H9 (cell line): ENCODE results near the gene KMT2C. TPM values are rescaled to one million over a fixed set of nuclear protein-coding genes. Genes with fewer than 3 reads are reported as not detected.

Experiments
- DNase-seq: peaks from one replicate; pipeline ENCODE4 v3.0.0-alpha.2; 2017
- H2AFZ ChIP-seq: one replicate; pipeline ENCODE4 v1.6.1; 2013; ENCODE audit warnings: mild to moderate bottlenecking, low read length, control low read depth, moderate library complexity
- H2AK5ac ChIP-seq: 2 replicates; pipeline ENCODE4 v1.6.1; 2013; ENCODE audit warnings: low read length, control low read depth, mixed read lengths; ENCODE audit not compliant: insufficient read length
- H2BK120ac ChIP-seq: one replicate; pipeline ENCODE4 v1.6.1; 2013; ENCODE audit warnings: low read depth, mild to moderate bottlenecking, low read length, control low read depth, inconsistent platforms; ENCODE audit not compliant: poor library complexity, severe bottlenecking
- H2BK12ac ChIP-seq: 2 replicates; pipeline ENCODE4 v1.6.1; 2013; ENCODE audit warnings: low read length, control low read depth, mixed read lengths, low read depth; ENCODE audit not compliant: insufficient read length
- H2BK15ac ChIP-seq: 2 replicates; pipeline ENCODE4 v1.6.1; 2013; ENCODE audit warnings: low read depth, low read length, control low read depth
- H2BK20ac ChIP-seq: one replicate; pipeline ENCODE4 v1.6.1; 2013; ENCODE audit warnings: low read depth, mild to moderate bottlenecking, low read length, control low read depth, inconsistent platforms; ENCODE audit not compliant: poor library complexity, severe bottlenecking
- H2BK5ac ChIP-seq: 2 replicates; pipeline ENCODE4 v1.6.1; 2013; ENCODE audit warnings: low read length, control low read depth, mixed read lengths; ENCODE audit not compliant: insufficient read length
- H3K14ac ChIP-seq: 2 replicates; pipeline ENCODE4 v1.6.1; 2013; ENCODE audit warnings: low read length, control low read depth; ENCODE audit not compliant: insufficient read depth
- H3K18ac ChIP-seq: 2 replicates; pipeline ENCODE4 v1.6.1; 2013; ENCODE audit warnings: low read depth, mild to moderate bottlenecking, mixed read lengths, low read length, control low read depth; ENCODE audit not compliant: insufficient read length
- H3K23ac ChIP-seq: 2 replicates; pipeline ENCODE4 v1.6.1; 2013; ENCODE audit warnings: low read length, control low read depth, mixed read lengths, low read depth; ENCODE audit not compliant: insufficient read length
- H3K23me2 ChIP-seq: 2 replicates; pipeline ENCODE4 v1.6.1; 2013; ENCODE audit warnings: low read depth, mild to moderate bottlenecking, mixed read lengths, low read length, control low read depth; ENCODE audit not compliant: insufficient read length, poor library complexity, severe bottlenecking
- H3K27ac ChIP-seq: 2 replicates; pipeline ENCODE4 v1.5.1; 2013; ENCODE audit warnings: low read length, control low read depth, mixed read lengths, low read depth; ENCODE audit not compliant: insufficient read length
- H3K27me3 ChIP-seq: 2 replicates; pipeline ENCODE4 v1.6.1; 2013; ENCODE audit warnings: low read length, control low read depth, inconsistent platforms; ENCODE audit not compliant: insufficient read depth
- H3K4ac ChIP-seq: 2 replicates; pipeline ENCODE4 v1.6.1; 2013; ENCODE audit warnings: low read depth, mild to moderate bottlenecking, control low read depth, inconsistent platforms, low read length, moderate library complexity
- H3K4me1 ChIP-seq: 2 replicates; pipeline ENCODE4 v1.6.1; 2013; ENCODE audit warnings: low read length, control low read depth, inconsistent platforms; ENCODE audit not compliant: insufficient read depth
- H3K4me2 ChIP-seq: 2 replicates; pipeline ENCODE4 v1.6.1; 2013; ENCODE audit warnings: low read length, control low read depth, mixed read lengths; ENCODE audit not compliant: insufficient read length, insufficient read depth
- H3K56ac ChIP-seq: 2 replicates; pipeline ENCODE4 v1.6.1; 2013; ENCODE audit warnings: low read depth, mild to moderate bottlenecking, mixed read lengths, low read length, control low read depth; ENCODE audit not compliant: insufficient read length
- H3K79me1 ChIP-seq: 2 replicates; pipeline ENCODE4 v1.6.1; 2013; ENCODE audit warnings: low read depth, mild to moderate bottlenecking, moderate library complexity, low read length, control low read depth, inconsistent platforms; ENCODE audit not compliant: insufficient read depth, poor library complexity, severe bottlenecking
- H3K79me2 ChIP-seq: 2 replicates; pipeline ENCODE4 v1.6.1; 2013; ENCODE audit warnings: low read length, control low read depth, inconsistent platforms; ENCODE audit not compliant: insufficient read depth
- H3K9ac ChIP-seq: 2 replicates; pipeline ENCODE4 v1.6.1; 2013; ENCODE audit warnings: low read length, control low read depth, mixed read lengths; ENCODE audit not compliant: insufficient read length; ENCODE audit errors: extremely low read depth
- H3K9me3 ChIP-seq: one replicate; pipeline ENCODE4 v1.6.1; 2013; ENCODE audit warnings: low read depth, low read length, inconsistent platforms; ENCODE audit not compliant: control insufficient read depth
- H3T11ph ChIP-seq: one replicate; pipeline ENCODE4 v1.6.1; 2013; ENCODE audit warnings: mild to moderate bottlenecking, low read length, control low read depth, inconsistent platforms
- H4K20me1 ChIP-seq: one replicate; pipeline ENCODE4 v1.6.1; 2013; ENCODE audit not compliant: control insufficient read depth, insufficient read length, insufficient read depth
- H4K5ac ChIP-seq: 2 replicates; pipeline ENCODE4 v1.6.1; 2013; ENCODE audit warnings: low read depth, mild to moderate bottlenecking, mixed read lengths, low read length, control low read depth; ENCODE audit not compliant: insufficient read length
- H4K8ac ChIP-seq: replicated peaks from 2 replicates; pipeline ENCODE4 v1.6.1; 2013; ENCODE audit warnings: low read length, control low read depth, mixed read lengths, low read depth; ENCODE audit not compliant: insufficient read length
- H4K91ac ChIP-seq: 2 replicates; pipeline ENCODE4 v1.6.1; 2013; ENCODE audit warnings: low read depth, mild to moderate bottlenecking, moderate library complexity, mixed read lengths, low read length, control low read depth; ENCODE audit not compliant: insufficient read length
- H3K27ac Mint-ChIP-seq, 3 experiments: 2 replicates in 2 of 3; 3 replicates in 1 of 3; pipeline ENCODE4 v1.8.0; 2020 to 2021; ENCODE audit warnings: mixed read lengths in 3 of 3, mild to moderate bottlenecking in 1 of 3, moderate library complexity in 1 of 3
- H3K27me3 Mint-ChIP-seq: 2 replicates; pipeline ENCODE4 v1.8.0; 2021; ENCODE audit warnings: low read depth, mild to moderate bottlenecking, moderate library complexity, mixed read lengths
- H3K36me3 Mint-ChIP-seq, 3 experiments: 2 replicates in 2 of 3; 3 replicates in 1 of 3; pipeline ENCODE4 v1.8.0; 2020 to 2021; ENCODE audit warnings: low read depth in 3 of 3, mixed read lengths in 3 of 3; ENCODE audit not compliant: insufficient read depth in 1 of 3
- H3K4me1 Mint-ChIP-seq, 2 experiments: 2 replicates each; pipeline ENCODE4 v1.8.0; 2020; ENCODE audit warnings: mixed read lengths in 2 of 2
- H3K4me3 Mint-ChIP-seq, 2 experiments: 2 replicates in 1 of 2; 3 replicates in 1 of 2; pipeline ENCODE4 v1.8.0; 2020 to 2021; ENCODE audit warnings: mild to moderate bottlenecking in 2 of 2, mixed read lengths in 2 of 2, moderate library complexity in 1 of 2
- H3K9me3 Mint-ChIP-seq, 2 experiments: 2 replicates in 1 of 2; 3 replicates in 1 of 2; pipeline ENCODE4 v1.8.0; 2020; ENCODE audit warnings: mild to moderate bottlenecking in 2 of 2, mixed read lengths in 2 of 2, moderate library complexity in 1 of 2
- CTCF ChIP-seq: fragments of 200-600 bp; sonication (generic); conservative IDR thresholded peaks from 3 replicates; pipeline ENCODE4 v1.8.0; 2021; ENCODE audit warnings: antibody characterized with exemption, mild to moderate bottlenecking
- WGBS: extraction: QIAGEN DNeasy Blood & Tissue Kit; methylation state at CpG from one replicate; pipeline ENCODE4 v1.1.7; 2013; ENCODE audit warnings: missing lambda C conversion rate, low lambda C conversion rate, mixed read lengths; ENCODE audit not compliant: insufficient read length; ENCODE audit errors: extremely low coverage; 5-methylcytosine and 5-hydroxymethylcytosine counted together
- total RNA-seq: library from RNA; stranded (reverse); gene quantifications from 2 replicates; pipeline ENCODE4 v1.2.1, GENCODE V29; 2021

The KMT2C gene
- total RNA-seq, 1 experiment from 2014 or later = 32.2 TPM

GRCh38 chr7:152131981-152132494 lies 303.8 kb downstream of the KMT2C start:
- Histone ChIP-seq H3K18ac (no peak overlapping the region), H3K14ac (no peak overlapping the region), H4K91ac (no peak overlapping the region), H3K23ac (no peak overlapping the region), H3K27me3 (no peaks in the 10 kb centered on the region), H3K9ac (no peak overlapping the region), H3K27ac (no peak overlapping the region), H2BK15ac (no peak overlapping the region), H3K79me1 (no peaks in the 10 kb centered on the region), H2AK5ac (no peak overlapping the region), H3K56ac (no peak overlapping the region), H3K4me2 (no peak overlapping the region), H4K8ac (no peak overlapping the region), H2BK12ac (no peak overlapping the region), H2BK5ac (no peak overlapping the region), H2BK120ac (no peak overlapping the region), H3T11ph (no peak overlapping the region), H4K5ac (no peak overlapping the region), H2AFZ (no peak overlapping the region), H3K4ac (no peak overlapping the region), H3K23me2 (no peaks in the 10 kb centered on the region), H4K20me1 (no peaks in the 10 kb centered on the region), H3K79me2 (no peaks in the 10 kb centered on the region), H3K9me3 (no peaks in the 10 kb centered on the region), H3K4me1 (no peaks in the 10 kb centered on the region), H2BK20ac (no peak overlapping the region)
- no peak for TF ChIP-seq CTCF
- Mint-ChIP-seq H3K9me3 (peaks cover 0 to 7% of the 10 kb centered on the region in 2 experiments; a peak in 2 of 5 replicates), H3K36me3 (peaks cover 12 to 40% (median 30%) of the 10 kb centered on the region in 3 experiments; a peak in 6 of 7 replicates), H3K4me3 (no peak overlapping the region), H3K4me1 (peaks cover 4 to 9% of the 10 kb centered on the region in 2 experiments; a peak in 3 of 4 replicates), H3K27me3 (peaks cover 1% of the 10 kb centered on the region), H3K27ac (no peak overlapping the region)
- DNase-seq = no peak
- no CpG with 5 or more reads among the region's 12 CpGs for WGBS
